Ishikawa (cell line): ENCODE data around the gene FRAS1.
A peak's percentile ranks its signal among the peaks of the same experiment; 100 is the strongest.

Experiments
- CREB1 ChIP-seq: IDR thresholded peaks from 2 replicates; pipeline ENCODE4 v1.6.1; 2012; ENCODE audit warnings: low read depth
- EGR1 ChIP-seq: IDR thresholded peaks from 2 replicates; pipeline ENCODE4 v1.6.1; 2012
- YY1 ChIP-seq: IDR thresholded peaks from 2 replicates; pipeline ENCODE4 v1.6.1; 2012; ENCODE audit warnings: low read depth
- TF ChIP-seq, protein P1 (sequence below): IDR thresholded peaks from 2 replicates; pipeline ENCODE4 v1.6.1; 2012

DNA sequence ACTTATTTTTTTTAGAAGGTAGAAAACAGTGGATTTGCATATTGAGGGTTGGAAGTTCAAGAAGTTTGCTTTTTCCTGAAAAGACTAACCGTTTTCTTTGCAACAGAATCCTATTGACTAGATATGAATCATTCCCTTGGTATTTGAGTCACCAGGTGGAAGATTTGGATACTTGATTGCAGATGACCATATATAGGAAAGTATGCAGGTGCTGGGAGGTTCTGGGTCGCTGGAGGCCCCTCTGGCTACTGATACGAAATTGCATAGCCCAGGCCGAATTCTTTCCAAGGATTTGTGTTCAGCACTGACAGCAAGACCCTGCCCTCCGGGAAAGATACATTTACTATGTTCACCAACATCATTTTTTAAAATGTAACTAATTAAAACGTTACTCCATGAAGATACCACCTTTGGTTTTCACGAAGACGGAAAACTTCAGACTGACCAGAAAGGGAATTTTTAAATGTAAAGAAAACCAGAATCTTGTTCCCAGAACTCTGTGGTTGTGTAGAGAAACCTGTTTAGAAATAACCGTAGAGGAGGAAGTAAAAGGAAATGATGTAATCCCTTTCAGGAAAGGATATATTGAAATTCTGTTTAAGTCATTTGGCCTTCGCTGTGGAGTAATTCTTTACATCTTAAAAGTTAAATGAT lies 495.4 kb downstream of the FRAS1 start:
- TF ChIP-seq YY1 (no peak), CREB1 (no peak), EGR1 (no peak)
- TF ChIP-seq, protein P1, sequence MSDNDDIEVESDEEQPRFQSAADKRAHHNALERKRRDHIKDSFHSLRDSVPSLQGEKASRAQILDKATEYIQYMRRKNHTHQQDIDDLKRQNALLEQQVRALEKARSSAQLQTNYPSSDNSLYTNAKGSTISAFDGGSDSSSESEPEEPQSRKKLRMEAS = 0 out of 2 replicates have a peak, but pooled peaks have one; percentile 6
